RWPE1 (cell line): ENCODE results near the gene AZU1.
"Not testable (repeated sequence)": the region's sequence is repeated elsewhere in the genome, so short reads cannot be mapped to it uniquely, and the experiment has no call there.

Source experiments
- CTCF ChIA-PET: fragments of 350-600 bp; sonication (Branson Sonifier 250); formaldehyde crosslinking; extraction: SDS; loops from one replicate; lab custom pipeline; 2021; lab: Yijun Ruan, JAX
- POLR2A ChIA-PET: fragments of 400-600 bp; formaldehyde crosslinking; extraction: SDS; loops from one replicate; lab custom pipeline; 2020; ENCODE audit warnings: antibody characterized with exemption; ENCODE audit not compliant: low non-redundant PET; lab: Yijun Ruan, JAX
- DNase-seq: peaks from one replicate; pipeline ENCODE4 v3.0.0; 2012; ENCODE audit warnings: low spot score
- H3K27ac ChIP-seq: fragments of 450-650 bp; 2 replicates; pipeline ENCODE4 v1.5.1; 2017
- TF ChIP-seq, protein P1 (sequence below): fragments of 450-650 bp; conservative IDR thresholded peaks from 2 replicates; pipeline ENCODE4 v1.5.1; 2017; ENCODE audit warnings: low read depth, mild to moderate bottlenecking

Gene AZU1

DNA sequence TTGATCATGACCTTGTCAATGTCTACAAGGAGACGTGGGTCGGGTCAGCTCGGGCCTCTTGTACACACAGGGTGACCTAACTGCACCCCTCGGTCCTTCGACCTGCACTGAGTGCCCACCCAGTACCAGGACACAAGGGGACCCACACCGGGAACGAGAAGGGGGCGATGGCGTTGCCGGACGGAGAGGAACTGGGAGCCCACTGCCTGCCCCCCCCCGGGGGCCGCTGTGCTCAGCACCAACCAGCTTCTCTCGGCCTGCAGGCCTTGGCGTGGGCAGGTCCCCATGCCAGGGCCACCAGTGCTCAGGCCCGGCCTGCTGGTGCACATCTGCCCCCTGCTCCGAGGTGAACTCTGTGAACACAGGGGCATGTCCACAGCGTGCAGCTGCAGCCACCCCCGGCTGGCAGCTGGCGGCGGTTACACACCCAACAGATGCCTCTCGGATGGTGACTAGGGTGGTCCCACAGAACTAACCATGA is 46.0 kb downstream of the AZU1 start:
- H3K27ac ChIP-seq = peak overlapping the region; percentile 100
- POLR2A ChIA-PET = no interaction called here
- CTCF ChIA-PET = no interaction called here
- TF ChIP-seq, protein P1, sequence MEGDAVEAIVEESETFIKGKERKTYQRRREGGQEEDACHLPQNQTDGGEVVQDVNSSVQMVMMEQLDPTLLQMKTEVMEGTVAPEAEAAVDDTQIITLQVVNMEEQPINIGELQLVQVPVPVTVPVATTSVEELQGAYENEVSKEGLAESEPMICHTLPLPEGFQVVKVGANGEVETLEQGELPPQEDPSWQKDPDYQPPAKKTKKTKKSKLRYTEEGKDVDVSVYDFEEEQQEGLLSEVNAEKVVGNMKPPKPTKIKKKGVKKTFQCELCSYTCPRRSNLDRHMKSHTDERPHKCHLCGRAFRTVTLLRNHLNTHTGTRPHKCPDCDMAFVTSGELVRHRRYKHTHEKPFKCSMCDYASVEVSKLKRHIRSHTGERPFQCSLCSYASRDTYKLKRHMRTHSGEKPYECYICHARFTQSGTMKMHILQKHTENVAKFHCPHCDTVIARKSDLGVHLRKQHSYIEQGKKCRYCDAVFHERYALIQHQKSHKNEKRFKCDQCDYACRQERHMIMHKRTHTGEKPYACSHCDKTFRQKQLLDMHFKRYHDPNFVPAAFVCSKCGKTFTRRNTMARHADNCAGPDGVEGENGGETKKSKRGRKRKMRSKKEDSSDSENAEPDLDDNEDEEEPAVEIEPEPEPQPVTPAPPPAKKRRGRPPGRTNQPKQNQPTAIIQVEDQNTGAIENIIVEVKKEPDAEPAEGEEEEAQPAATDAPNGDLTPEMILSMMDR = no peak
- no peak for DNase-seq

DNA sequence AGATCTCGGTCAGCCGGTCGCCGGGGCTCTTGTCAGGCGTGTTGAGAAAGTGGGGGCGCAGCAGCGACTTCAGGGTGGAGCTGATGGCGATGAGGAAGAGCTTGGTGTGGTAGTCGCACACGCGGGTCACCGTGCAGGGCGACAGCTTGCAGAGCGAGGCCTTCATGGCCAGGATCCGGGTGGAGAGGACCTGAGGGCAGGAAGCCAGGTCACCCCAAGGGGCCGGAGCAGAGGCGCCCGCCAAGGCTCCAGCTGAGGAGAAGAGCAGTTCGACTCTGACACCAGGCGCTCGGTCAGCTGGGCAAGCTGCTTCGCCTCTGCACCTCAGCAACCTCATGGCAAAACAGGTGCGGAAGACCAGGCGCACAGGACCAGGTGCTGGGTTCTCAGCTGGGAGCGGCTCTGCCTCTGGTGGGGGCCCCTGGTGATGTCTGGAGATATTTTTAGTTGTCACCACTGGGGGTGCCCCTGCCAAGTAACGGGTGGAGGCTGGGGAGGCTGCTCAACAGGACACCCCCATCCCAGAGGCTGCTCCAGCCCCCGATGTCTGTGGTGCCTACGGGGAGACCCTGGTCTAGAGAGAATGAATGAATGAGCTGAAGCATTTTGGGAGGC is 47.7 kb downstream of the AZU1 start:
- DNase-seq = no peak
- ChIA-PET CTCF (interaction anchor here (0.6 to 0.8 kb wide), 2 partner anchors 8 to 105 kb away, joined by 4 to 8 read pairs; no protein-coding TSS in a partner anchor), POLR2A (no interaction called here)
- peak overlapping the region; percentile 100 for H3K27ac ChIP-seq
- TF ChIP-seq, protein P1 = no peak

DNA sequence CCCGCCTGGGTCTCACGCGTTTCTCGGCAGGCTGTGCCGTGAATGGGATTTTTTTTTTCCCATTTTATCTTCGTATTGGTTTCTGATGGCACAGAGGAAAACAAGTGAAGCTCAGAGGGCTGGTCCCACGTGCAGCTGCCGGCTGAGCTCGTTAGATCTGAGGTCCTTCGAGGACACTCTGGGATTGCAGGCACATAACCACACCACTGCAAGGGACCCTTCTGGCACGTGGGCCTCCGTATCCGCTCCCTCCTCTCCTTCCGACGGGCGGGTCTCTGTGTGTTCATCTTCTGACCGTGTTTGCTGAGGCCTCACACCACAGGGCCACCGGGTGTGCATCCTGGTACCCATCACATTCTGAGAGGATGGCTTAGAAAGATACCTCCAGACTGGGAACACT is 48.5 kb downstream of the AZU1 start:
- ChIA-PET POLR2A (no interaction called here), CTCF (interaction anchor here (0.6 kb wide), 1 partner anchor 42 kb away, joined by 3 read pairs; no protein-coding TSS in a partner anchor)
- DNase-seq = no peak
- TF ChIP-seq, protein P1 = no peak
- peak overlapping the region; percentile 100 for H3K27ac ChIP-seq

DNA sequence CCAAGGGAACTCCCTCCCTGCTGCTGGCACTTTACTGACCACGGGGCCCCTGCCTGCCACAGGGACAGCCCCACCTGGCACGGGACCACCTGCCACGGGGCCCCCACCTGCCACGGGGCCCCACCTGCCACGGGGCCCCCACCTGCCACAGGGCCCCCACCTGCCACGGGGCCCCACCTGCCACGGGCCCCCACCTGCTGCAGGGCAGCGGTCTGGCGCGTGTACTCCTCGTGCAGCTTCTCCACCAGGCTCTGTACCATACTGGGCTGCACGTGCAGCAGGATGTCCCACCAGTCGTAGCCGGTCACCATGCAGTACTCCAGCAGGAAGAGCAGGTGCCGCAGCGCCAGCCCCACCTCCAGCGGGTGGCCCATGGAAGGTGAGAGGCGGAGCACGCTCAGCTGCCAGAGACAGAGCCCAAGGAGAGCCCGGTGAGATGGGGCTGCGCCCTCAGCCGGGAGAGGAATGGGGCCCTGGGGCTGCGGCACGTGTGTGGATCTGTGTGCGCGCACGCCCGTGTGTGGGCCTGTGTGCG is 49.2 kb downstream of the AZU1 start:
- CTCF ChIA-PET = no interaction called here
- TF ChIP-seq, protein P1 = no peak
- POLR2A ChIA-PET = no interaction called here
- peak overlapping the region; percentile 100 for H3K27ac ChIP-seq
- DNase-seq = no peak

DNA sequence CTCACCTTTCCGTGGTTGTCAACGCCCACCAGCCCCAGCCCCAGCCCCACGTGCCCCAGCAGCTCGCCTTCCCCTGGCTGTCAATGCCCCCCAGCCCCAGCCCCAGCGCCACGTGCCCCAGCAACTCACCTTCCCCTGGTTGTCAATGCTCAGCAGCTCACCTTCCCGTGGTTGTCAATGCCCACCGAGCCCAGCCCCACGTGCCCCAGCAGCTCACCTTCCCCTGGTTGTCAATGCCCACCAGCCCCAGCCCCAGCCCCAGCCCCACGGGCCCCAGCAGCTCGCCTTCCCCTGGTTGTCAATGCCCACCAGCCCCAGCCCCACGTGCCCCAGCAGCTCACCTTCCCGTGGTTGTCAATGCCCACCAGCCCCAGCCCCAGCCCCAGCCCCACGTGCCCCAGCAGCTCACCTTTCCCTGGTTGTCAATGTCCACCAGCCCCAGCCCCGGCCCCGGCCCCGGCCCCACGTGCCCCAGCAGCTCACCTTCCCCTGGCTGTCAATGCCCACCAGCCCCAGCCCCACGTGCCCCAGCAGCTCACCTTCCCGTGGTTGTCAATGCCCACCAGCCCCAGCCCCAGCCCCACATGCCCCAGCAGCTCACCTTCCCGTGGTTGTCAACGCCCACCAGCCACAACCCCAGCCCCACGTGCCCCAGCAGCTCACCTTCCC is 50.5 kb downstream of the AZU1 start:
- POLR2A ChIA-PET, CTCF ChIA-PET, DNase-seq, H3K27ac ChIP-seq: not testable (repeated sequence)

DNA sequence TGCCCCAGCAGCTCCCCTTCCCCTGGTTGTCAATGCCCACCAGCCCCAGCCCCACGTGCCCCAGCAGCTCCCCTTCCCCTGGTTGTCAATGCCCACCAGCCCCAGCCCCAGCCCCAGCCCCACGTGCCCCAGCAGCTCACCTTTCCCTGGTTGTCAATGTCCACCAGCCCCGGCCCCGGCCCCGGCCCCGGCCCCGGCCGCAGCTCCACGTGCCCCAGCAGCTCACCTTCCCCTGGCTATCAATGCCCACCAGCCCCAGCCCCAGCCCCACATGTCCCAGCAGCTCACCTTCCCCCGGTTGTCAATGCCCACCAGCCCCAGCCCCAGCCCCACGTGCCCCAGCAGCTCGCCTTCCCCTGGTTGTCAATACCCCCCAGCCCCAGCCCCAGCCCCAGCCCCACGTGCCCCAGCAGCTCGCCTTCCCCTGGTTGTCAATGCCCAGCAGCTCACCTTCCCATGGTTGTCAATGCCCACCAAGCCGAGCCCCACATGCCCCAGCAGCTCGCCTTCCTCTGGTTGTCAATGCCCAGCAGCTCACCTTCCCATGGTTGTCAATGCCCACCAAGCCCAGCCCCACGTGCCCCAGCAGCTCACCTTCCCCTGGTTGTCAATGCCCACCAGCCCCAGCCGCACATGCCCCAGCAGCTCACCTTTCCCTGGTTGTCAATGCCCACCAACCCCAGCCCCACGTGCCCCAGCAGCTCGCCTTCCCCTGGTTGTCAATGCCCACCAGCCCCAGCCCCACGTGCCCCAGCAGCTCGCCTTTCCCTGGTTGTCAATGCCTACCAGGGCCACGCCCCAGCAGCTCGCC is 51.3 kb downstream of the AZU1 start:
- H3K27ac ChIP-seq, DNase-seq: not testable (repeated sequence)
- POLR2A ChIA-PET = interaction anchor here (0.6 kb wide), 2 partner anchors 12 to 31 kb away, joined by 4 to 5 read pairs; no protein-coding TSS in a partner anchor
- CTCF ChIA-PET = interaction anchor here (0.6 kb wide), 2 partner anchors 41 to 731 kb away, joined by 4 read pairs; no protein-coding TSS in a partner anchor
